GM12891 (cell line): ENCODE measurements around the gene SYCP3.
A peak's percentile ranks its signal among the peaks of the same experiment; 100 is the strongest.

Experiments used
- PAX5 ChIP-seq: IDR thresholded peaks from 2 replicates; pipeline ENCODE4 v1.6.1; 2011; ENCODE audit warnings: low read length, moderate library complexity, mild to moderate bottlenecking; ENCODE audit not compliant: insufficient read depth, severe bottlenecking
- POLR2A ChIP-seq: IDR thresholded peaks from 2 replicates; pipeline ENCODE4 v1.6.1; 2011; ENCODE audit warnings: low read depth, low read length, control low read depth
- POLR2AphosphoS5 ChIP-seq: IDR thresholded peaks from 2 replicates; pipeline ENCODE4 v1.6.1; 2011; ENCODE audit warnings: low read depth, low read length, control low read depth
- SPI1 ChIP-seq: IDR thresholded peaks from 2 replicates; pipeline ENCODE4 v1.6.1; 2011; ENCODE audit warnings: low read depth, low read length, control low read depth
- TAF1 ChIP-seq: IDR thresholded peaks from 2 replicates; pipeline ENCODE4 v1.6.1; 2011; ENCODE audit warnings: low read depth, low read length, control low read depth

GRCh38 chr12:101773650-101774162 is 34.4 kb upstream of the SYCP3 start:
- TF ChIP-seq POLR2A = no peak
- no peak for TF ChIP-seq POLR2AphosphoS5
- no peak for TF ChIP-seq PAX5
- no peak for TF ChIP-seq TAF1
- 0 out of 2 replicates have a peak, but pooled peaks have one; percentile 5 for TF ChIP-seq SPI1
